Adrenal gland (tissue), 12 donors: ENCODE measurements around the gene ENG. TPM values are rescaled to one million over a fixed set of nuclear protein-coding genes. Genes with fewer than 3 reads are reported as not detected.
A peak's percentile ranks its signal among the peaks of the same experiment; 100 is the strongest.

Source experiments
- DNase-seq, 7 donors: peaks; one replicate each; pipeline ENCODE4 v3.0.0-alpha.2; 2019 to 2020
- H3K27ac ChIP-seq, 5 donors: fragments of 200-600 bp; sonication (generic) in 4 of 5; 1 replicate in 3 of 5; 2 replicates in 2 of 5; pipeline versions ENCODE4 v1.5.1 to v1.8.0; 2016 to 2020; ENCODE audit warnings: mild to moderate bottlenecking in 1 of 5
- H3K27me3 ChIP-seq: fragments of 200-600 bp; 2 replicates; pipeline ENCODE4 v1.8.0; 2021
- H3K36me3 ChIP-seq, 2 donors: fragments of 200-600 bp; replicated peaks in 1 of 2; 1 replicate in 1 of 2; 2 replicates in 1 of 2; pipeline versions ENCODE4 v1.5.1 to v1.8.0; 2018 to 2022
- H3K4me1 ChIP-seq, 2 donors: fragments of 200-600 bp; replicated peaks in 1 of 2; 1 replicate in 1 of 2; 2 replicates in 1 of 2; pipeline versions ENCODE4 v1.5.1 to v1.8.0; 2018 to 2021
- H3K4me3 ChIP-seq, 4 donors: fragments of 200-600 bp; sonication (generic) in 3 of 4; one replicate each; pipeline ENCODE4 v1.5.1; 2016 to 2018
- H3K9me3 ChIP-seq, 3 donors: fragments of 200-600 bp; sonication (generic) in 1 of 3; replicated peaks in 1 of 3; 1 replicate in 2 of 3; 2 replicates in 1 of 3; pipeline versions ENCODE4 v1.5.1 to v1.8.0; 2016 to 2021
- POLR2A ChIP-seq, 2 donors: fragments of 450-650 bp; IDR thresholded peaks; one replicate each; pipeline ENCODE4 v1.6.1; 2017; ENCODE audit warnings: antibody characterized with exemption in 2 of 2, mild to moderate bottlenecking in 2 of 2, moderate library complexity in 1 of 2
- WGBS, 4 donors: extraction: QIAGEN DNeasy Blood & Tissue Kit in 2 of 4; methylation state at CpG; one replicate each; pipeline versions ENCODE4 v1.1.5 to v1.1.7; 2013 to 2017; 5-methylcytosine and 5-hydroxymethylcytosine counted together
- intact Hi-C, 2 donors: fragments of 100-400 bp; cut with DNase I; formaldehyde crosslinking; loops; one replicate each; pipeline versions ENCODE4 v1.14.1 to v1.15.0; 2022 to 2023
- polyA plus RNA-seq, 3 donors: library from polyadenylated mRNA; stranded (reverse); fragments of 200-250 nt in 2 of 3; fragments of 350-450 nt in 1 of 3; fragmentation: Illumina TruSeq in 1 of 3; extraction: RNeasy Lipid Tissue Mini Kit (QIAGEN cat#74804) in 1 of 3; gene quantifications; one replicate each; pipeline ENCODE4 v1.2.3, GENCODE V29; 2013 to 2014
- total RNA-seq, 9 donors: library from RNA; depleted of rRNA in 4 of 9; stranded (reverse); fragments of >200 nt in 4 of 9; fragments of 120-200 nt in 1 of 9; fragmentation: NEBNext Ultra II Directional in 1 of 9; extraction: Animal tissue kit (Norgen Biotek cat#: 25700) in 1 of 9; gene quantifications; one replicate each; pipeline versions ENCODE4 v1.1.0 to v1.2.4, GENCODE V29; 2013 to 2023
- TF ChIP-seq, protein P1 (sequence below), 6 experiments: fragments of 450-650 bp in 4 of 6; fragments of 200-600 bp in 2 of 6; sonication (generic) in 1 of 6; IDR thresholded peaks; 1 replicate in 5 of 6; 2 replicates in 1 of 6; pipeline versions ENCODE4 v1.5.1 to v1.8.0; 2016 to 2021; ENCODE audit warnings: antibody characterized with exemption in 6 of 6, mild to moderate bottlenecking in 2 of 6, moderate library complexity in 1 of 6
- donor health status: healthy with polysubstance abuse.
- donor health status: Bipolar disorder and iron deficiency.
- donor health status: DM: yes; HTN: yes; CAD: no.
- donor health status: DM: no; HTN: no; CAD: no.
- donor health status: DM: no; HTN: no; CAD: no.
- donor health status: DM: yes; HTN: yes; CAD: no.

Gene ENG
- total and polyA plus RNA-seq, 12 donors: 4.3 to 214 (median 106) TPM

DNA sequence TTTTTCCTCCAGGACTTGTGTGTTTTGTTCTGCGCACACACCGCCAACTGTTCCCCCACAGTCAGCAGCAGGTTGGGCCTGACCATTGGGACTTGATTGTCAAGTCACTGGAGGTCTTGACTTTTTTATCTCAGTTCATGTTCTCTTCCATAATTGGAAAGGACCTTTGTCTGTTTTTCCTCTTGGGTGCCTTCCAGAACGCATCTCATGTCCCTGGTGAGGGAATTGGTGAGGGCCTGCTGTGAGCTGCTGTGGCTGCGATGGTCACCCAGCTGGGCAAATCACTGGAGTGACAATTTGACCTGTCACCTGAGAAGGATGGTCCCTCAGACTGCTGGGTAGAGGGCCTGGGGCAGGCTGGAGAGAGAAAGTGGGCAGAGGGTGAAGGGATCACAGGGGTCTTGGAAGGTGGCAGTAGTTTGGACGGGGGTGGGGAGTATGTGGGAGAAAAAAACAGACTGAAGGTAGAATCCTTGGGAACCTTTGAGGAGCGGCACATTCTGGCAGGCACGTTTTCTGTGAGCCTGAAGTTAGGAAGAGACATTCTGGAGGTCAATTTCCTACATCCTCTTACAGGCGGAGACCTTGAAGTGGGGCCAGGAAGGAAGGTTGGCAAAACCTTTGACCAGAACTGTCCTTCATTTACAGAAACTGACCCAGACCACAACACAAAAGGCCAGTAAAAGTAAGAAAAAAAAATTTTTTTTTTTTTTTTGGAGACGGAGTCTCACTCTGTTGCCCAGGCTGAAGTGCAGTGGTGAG lies 64.2 kb downstream of the ENG start:
- TF ChIP-seq POLR2A (IDR thresholded peaks at IDR 0.05): no peak
- TF ChIP-seq, protein P1, sequence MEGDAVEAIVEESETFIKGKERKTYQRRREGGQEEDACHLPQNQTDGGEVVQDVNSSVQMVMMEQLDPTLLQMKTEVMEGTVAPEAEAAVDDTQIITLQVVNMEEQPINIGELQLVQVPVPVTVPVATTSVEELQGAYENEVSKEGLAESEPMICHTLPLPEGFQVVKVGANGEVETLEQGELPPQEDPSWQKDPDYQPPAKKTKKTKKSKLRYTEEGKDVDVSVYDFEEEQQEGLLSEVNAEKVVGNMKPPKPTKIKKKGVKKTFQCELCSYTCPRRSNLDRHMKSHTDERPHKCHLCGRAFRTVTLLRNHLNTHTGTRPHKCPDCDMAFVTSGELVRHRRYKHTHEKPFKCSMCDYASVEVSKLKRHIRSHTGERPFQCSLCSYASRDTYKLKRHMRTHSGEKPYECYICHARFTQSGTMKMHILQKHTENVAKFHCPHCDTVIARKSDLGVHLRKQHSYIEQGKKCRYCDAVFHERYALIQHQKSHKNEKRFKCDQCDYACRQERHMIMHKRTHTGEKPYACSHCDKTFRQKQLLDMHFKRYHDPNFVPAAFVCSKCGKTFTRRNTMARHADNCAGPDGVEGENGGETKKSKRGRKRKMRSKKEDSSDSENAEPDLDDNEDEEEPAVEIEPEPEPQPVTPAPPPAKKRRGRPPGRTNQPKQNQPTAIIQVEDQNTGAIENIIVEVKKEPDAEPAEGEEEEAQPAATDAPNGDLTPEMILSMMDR (IDR thresholded peaks at IDR 0.05): no peak

DNA sequence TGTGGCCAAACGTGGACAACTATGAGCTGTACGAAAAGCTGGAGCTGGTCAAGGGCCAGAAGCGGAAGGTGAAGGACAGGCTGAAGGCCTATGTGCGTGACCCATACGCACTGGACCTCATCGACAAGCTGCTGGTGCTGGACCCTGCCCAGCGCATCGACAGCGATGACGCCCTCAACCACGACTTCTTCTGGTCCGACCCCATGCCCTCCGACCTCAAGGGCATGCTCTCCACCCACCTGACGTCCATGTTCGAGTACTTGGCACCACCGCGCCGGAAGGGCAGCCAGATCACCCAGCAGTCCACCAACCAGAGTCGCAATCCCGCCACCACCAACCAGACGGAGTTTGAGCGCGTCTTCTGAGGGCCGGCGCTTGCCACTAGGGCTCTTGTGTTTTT lies 65.3 kb downstream of the ENG start:
- peak in 1 of 7 donors; percentile 44 for DNase-seq
- Histone ChIP-seq H3K4me3 (no peak overlapping the region), H3K27me3 (no peaks in the 10 kb centered on the region), H3K4me1 (peaks cover 22 to 68% of the 10 kb centered on the region in 2 donors), H3K9me3 (no peaks in the 10 kb centered on the region), H3K36me3 (peaks cover 0 to 65% of the 10 kb centered on the region in 2 donors), H3K27ac (peak overlapping the region; percentile 63 to 99 (median 86))
- TF ChIP-seq POLR2A (IDR thresholded peaks at IDR 0.05): no peak
- TF ChIP-seq, protein P1 (IDR thresholded peaks at IDR 0.05): no peak
- 68 to 75% (median 71%) methylated on average over 16 to 25 of the region's 25 CpGs for WGBS, 4 donors
- intact Hi-C loops: no loop called here

More for the DNA sequence above, 64.2 kb downstream of the ENG start:
- intact Hi-C loops: no loop called here
- Histone ChIP-seq H3K4me1 (peaks cover 22 to 74% of the 10 kb centered on the region in 2 donors), H3K27me3 (no peaks in the 10 kb centered on the region), H3K4me3 (no peak overlapping the region), H3K9me3 (no peaks in the 10 kb centered on the region), H3K27ac (peak overlapping the region; percentile 44 to 96 (median 83)), H3K36me3 (peaks cover 0 to 65% of the 10 kb centered on the region in 2 donors)
- DNase-seq: peak in 4 of 7 donors; percentile 58 to 64 (median 60)
- WGBS, 4 donors: 49 to 59% (median 51%) methylated on average over 9 of the region's 9 CpGs

GRCh38 chr9:127788337-127789011 lies 66.0 kb downstream of the ENG start:
- Histone ChIP-seq H3K27ac (peak overlapping the region; percentile 63 to 99 (median 86)), H3K27me3 (no peaks in the 10 kb centered on the region), H3K36me3 (peaks cover 0 to 65% of the 10 kb centered on the region in 2 donors), H3K4me3 (no peak overlapping the region), H3K9me3 (no peaks in the 10 kb centered on the region), H3K4me1 (peaks cover 19 to 68% of the 10 kb centered on the region in 2 donors)
- peak; percentile 83 to 94 (median 91) for DNase-seq
- intact Hi-C loops: no loop called here
- TF ChIP-seq POLR2A (IDR thresholded peaks at IDR 0.05): peak in 1 of 2 donors; percentile 61
- TF ChIP-seq, protein P1 (IDR thresholded peaks at IDR 0.05): no peak
- WGBS, 4 donors: 45 to 64% (median 58%) methylated on average over 11 to 26 of the region's 26 CpGs

DNA sequence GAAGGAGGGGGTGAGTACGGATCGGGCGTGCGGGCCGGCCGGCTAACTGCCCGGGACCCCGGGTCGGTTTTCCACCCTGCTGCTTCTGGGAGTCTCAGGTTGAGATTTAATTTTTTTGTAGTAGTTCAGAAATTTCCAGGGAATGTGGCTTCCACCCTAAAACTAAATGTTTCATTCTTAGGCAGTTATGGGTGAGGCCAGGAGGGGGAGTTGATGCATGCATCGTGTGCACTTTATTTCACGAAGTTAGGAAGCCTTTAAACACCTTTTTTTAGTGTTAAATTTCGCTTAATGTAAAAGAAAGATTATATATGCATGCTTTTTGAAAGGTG lies 67.7 kb downstream of the ENG start:
- DNase-seq: no peak
- peak overlapping the region; percentile 49 to 100 (median 84) for H3K4me3 ChIP-seq
- peak overlapping the region; percentile 58 to 99 (median 96) for H3K27ac ChIP-seq
- H3K4me1 ChIP-seq: peaks cover 19 to 52% of the 10 kb centered on the region in 2 donors
- peaks cover 0 to 51% of the 10 kb centered on the region in 2 donors for H3K36me3 ChIP-seq
- 1 to 2% (median 1%) methylated on average over 5 to 12 of the region's 12 CpGs for WGBS, 4 donors
- TF ChIP-seq POLR2A (IDR thresholded peaks at IDR 0.05): no peak
- TF ChIP-seq, protein P1 (IDR thresholded peaks at IDR 0.05): peak in 5 of 6 experiments; percentile 34 to 62 (median 47)
- intact Hi-C loops: no loop called here
- H3K9me3 ChIP-seq: no peaks in the 10 kb centered on the region
- H3K27me3 ChIP-seq: no peaks in the 10 kb centered on the region
